ENCODE measurements around the gene VSIR.
A peak's percentile ranks its signal among the peaks of the same experiment; 100 is the strongest.

The VSIR gene

DNA sequence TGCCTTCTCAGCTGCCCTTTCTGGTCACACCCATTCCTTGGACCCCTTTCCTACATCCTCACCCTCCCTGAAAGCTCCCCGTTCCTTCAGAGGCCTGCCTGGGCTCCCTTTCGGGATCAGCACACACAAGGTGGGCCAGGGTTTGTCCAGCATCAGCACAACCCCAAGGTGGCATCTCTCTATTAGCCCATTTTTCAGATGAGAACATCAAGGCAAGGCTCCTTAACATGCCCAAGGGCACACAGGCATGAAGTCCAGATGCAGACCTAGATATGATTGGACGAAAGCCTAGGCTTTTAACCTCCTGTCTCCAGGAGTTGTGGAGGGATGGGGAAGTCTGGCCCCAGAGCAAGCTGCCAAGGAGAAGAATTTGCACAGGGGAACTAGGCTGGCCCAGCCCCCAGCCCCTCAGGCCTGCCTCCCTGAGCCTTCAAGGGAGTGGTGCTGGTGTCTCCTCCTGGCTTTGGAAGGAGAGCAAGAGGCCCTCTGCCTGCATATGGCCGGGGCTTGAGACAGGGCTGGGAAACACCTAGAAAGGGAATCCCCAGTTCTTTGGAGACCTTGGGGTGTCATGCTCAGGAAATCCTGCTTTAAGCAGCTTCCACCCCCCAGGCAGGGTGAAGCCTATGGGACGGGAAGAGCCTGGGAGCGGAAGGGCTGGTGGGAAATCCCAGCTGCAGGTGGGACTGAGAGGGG lies 9.0 kb upstream of the VSIR start:
- DNase-seq (ENCODE audit: low read depth), result no peak

DNA sequence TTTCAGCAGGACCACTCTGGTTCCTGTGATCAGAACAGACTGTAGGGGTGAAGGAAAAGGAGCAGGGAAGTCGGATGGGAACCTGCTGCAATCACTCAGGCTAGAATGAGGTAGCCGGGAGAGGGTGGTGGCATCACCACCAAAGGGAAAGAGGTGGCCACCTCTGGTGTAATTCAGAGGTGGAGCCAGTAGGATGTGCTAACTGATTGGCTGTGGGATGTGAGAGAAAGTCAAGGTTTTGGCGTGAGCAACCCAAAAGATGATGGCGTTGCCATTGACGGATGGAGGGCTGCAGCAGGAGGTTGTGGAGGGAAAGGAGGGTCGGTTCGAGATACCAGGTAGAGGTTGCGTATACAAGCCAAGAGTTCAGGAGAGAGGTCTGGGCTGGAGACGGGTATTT lies 7.4 kb upstream of the VSIR start:
- DNase-seq (ENCODE audit: low read depth), result no peak

DNA sequence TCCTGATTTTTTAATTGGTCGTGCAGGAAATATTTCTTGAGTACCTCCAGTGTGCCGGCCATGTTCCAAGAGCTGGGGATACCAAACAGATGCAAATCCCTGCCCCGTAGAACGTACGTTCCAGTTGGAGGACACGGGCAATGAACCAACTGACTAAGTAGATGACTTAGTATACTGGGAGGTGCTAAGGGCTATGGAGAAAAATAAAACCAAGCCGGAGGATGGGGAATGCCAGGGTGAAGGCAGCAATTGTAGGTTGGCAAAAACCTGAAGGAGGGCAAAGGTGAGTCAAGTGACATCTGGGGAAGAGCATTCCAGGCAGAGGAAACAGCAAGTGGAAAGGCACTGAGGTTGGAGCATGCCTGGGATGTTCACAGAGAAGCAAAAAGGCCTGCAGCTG lies 6.8 kb upstream of the VSIR start:
- DNase-seq (ENCODE audit: low read depth), result no peak

DNA sequence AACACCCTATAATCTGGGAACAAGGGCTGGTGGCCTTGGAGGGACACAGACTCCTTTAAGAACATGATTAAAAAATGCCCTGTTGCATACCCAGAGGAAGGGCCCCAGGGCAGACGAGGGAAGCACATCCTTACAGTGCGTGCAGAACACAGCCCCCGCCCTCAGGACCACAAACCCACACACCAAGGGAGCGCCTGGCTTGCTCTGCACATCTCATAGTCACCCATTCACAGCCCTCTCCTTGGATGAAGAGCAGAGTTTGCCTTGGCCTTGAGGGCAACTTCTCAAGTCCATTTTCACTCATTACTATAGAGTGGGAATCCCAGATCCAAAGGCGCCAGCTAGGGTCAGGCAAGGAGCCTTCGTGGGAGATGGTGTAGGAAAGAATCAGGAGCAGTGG lies 6.3 kb upstream of the VSIR start:
- DNase-seq (ENCODE audit: low read depth), result no peak

DNA sequence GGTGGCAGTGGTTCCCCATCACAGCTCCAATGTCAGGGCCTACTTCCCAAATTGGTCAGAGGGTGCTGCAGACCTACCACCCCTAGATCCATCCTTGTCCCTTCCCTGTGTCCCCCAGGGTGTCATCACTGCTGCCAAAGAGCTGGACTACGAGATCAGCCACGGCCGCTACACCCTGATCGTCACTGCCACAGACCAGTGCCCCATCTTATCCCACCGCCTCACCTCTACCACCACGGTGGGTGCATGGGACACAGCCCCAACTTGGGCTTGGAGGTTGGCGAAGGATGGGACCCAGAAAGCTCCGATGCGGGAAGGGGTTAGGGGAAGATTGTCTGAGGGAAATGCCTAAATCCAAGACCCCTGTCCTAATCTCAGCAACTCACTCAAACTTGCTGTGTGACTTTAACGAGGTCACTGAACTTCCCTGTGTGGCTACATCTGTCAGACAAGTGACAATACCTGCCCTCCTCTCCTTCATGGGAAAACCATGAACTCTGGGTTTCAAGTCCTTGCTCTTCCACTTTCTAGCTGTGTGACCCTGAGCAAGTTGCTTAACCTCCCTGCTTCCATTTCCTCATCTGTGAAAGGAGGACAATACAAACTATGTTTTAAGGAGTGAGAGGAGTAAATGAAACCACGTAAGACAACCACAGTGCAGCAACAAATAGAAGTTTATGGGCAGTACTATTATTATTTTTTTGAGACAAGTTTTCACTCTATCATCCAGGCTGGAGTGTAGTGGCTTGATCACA lies 4.9 kb upstream of the VSIR start:
- DNase-seq (ENCODE audit: low read depth), result no peak

DNA sequence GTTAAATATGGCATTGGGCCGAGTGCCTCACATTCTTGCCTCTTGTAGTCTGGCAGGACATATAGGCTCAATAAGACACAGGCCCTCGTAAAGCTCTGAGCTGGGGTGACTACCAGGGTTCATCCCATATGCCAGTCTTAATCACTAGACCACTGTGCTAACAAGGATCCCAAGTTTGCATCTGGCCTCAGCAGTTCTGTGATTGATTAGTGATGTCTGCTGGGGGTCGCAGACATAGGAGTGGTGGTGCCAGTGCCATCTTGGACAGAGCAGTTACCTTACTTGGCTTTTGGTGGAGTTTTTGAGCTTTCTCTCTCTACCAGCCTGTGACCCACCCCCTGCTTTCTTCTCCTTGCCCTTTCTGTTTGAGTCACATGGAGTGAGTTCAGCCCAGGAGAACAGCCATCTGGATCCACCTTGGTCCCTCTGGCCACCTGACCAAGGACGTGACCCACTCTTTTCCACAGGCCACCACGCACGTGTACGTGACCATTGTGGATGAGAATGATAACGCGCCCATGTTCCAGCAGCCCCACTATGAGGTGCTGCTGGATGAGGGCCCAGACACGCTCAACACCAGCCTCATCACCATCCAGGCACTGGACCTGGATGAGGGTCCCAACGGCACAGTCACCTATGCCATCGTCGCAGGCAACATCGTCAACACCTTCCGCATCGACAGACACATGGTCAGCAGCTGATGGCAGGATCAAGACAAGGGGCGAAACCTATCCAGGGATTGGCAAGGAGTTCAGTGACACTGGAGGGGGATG lies 4.1 kb upstream of the VSIR start:
- no peak for DNase-seq (ENCODE audit: low read depth)

DNA sequence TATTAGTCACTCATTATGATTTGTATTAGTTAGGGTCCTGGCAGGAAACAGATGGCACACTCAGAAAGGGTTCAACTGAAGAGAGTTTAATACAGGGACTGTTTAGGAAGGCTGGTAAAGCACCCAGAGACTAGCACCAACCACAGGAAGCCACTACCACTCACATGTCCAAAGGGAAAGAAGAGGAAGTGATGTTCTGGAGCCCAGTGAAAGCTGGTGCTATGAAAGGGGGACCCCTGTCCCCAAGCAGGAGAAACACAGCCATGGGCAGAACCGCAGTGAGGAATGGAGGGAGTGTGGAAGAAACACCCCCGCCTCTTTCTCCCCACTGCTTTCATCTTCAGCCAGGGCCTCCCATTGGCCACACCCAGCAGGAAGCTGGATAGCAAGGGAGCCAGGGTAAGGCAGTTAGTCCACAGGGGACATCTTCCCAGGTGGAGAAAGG lies 3.2 kb upstream of the VSIR start:
- DNase-seq (ENCODE audit: low read depth), result no peak

DNA sequence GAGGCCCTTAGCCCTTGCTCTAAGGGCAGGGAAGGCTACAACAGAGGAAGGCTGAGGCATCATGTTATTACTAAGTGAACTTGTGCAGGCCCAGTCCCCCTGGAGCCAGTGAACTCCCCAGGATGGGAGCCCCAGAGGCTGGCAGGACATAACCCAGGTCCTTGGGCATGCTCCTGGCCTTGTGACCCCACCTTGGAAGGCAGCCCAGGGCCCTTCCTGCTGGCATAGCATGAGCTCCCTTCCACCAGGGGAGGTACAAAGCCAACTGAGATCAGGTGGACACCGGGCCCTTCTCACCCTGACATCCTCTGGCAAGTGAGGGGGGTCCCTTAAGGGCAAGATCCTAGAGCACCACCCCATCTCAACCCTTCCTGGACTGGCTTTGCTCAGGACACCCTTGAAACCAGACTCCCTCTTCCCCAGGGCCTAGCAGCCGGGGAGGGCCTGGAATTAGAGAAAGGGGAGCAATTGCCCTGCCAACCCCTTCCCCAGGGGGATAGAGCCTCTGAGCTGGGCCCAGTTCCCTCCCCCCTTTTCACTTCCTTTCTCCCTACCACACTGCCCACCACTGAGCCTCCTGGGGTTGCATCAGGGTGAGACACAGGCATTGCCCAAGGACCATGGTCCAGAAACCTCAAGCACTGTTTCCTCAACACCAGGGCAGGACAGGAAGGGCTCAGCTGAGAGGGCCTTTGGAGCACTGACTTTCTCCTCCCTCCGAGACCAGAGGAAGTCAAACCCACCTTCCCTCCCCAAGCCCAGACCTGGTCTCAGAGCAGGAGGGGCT lies 1.8 kb upstream of the VSIR start:
- DNase-seq (ENCODE audit: low read depth), result no peak

DNA sequence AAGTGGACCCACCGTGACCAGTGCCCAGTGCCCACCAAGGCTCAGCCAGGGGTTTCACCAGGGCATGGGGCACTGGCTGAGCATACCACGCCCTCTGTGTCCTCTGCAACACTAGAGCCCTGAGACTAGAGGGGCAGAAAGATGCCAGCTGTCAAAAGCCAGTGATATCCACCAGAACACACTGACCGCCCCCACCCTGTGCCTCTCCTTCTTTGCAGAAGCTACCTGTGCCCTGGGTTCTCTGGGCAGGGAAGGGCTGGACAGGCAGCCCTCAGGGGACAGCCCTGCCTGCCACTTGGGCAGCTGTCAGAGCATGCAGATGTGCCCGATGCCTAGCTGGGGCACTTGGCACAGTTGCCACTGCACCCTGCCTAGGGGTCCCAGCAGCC lies 494 bp downstream of the VSIR start:
- no peak for DNase-seq (ENCODE audit: low read depth)

DNA sequence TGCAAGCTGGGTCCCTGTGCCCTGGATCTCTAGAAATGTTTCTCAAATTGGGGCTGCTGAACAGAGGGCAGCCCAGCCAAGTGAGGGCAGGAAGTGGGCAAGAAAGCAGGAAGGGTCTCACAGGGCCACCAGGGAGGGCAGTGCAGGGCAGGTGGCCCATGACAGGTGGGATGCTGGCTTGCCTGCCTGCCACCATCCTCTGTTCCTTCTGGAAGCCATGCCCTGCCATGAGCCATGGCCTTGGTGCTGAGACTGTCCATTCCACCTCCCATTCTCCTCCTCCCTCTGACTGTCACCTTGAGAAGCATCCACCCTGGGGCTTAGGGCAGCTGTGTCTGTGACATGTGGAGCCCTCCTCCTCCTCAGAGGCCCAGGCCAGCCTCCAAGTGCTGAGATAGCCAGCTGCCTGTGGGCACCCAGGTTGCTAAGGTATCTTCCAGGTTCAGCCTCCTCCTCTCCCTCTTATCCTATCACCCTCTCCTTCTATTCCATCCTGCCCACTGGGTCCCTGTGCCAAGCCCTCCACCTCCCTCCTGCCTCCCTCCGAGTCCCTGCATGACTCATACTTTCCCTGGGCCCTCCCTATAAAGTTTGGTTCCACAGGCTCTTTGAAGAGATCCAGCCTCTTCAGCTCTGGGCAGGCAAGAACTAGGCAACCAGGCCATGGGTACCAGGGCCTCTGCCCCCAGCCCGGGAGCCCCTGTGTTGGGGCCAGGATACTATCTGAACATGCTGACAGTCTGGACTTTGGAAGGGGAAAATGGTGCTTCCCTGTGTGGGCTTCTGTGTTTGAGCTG lies 1.3 kb downstream of the VSIR start:
- peak; percentile 36 for DNase-seq (ENCODE audit: low read depth)

DNA sequence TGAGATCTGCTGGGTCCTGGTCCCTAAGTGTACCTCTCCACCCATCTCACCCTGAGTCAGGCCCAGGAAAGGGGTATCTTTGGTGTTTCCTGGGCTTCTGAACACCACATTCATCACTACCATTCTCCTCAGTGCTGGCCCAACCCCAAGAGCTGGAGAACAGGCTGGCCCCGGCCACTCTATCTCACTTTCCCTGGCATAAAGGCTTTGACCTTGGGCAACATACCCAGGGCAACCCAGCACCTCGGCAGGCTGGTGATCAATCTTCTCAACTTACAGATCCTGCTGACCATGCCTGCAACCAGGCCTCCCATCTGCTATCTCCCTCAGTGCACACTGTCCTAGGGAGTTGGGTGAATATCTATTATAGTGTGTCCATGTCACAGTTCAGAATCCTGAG lies 2.1 kb downstream of the VSIR start:
- DNase-seq (ENCODE audit: low read depth), result no peak

DNA sequence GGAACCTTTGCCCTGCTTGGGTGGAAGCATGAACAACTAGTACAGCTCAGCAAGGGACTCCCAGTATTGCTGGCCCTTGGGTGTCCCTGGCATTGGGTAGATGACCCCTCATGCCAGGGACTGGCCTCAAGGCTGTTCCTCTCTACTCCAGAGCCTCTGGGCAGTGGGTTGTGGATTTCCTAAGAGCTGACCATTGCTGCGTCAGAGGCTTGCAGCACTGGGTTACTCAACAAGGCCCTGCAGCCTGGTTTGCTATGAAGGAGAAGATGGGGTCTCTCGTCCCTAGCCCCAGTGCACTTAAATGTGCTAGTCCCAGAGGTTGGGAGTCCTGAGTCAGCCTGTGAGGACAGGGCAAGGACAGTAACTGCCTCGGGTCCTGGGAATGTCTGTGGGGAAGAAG lies 2.5 kb downstream of the VSIR start:
- no peak for DNase-seq (ENCODE audit: low read depth)

DNA sequence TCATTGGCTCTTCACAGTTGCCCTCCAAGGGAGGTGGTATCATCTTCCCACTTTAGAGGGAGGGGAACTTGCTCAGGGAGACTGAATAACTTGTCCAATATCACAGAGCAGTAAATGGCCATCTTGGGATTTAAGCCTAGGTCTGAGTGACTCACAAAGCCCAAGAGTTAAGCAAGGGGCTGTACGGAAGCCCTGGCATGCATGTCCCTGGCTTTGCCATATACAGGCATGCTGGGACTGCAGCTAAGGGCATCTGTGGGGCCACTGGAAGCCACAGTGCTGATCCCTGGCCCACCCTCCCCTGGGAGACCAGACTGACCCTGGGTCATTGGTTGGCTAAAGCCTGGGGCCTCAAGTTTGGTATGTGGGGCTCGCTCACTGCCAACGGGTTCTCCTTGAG lies 3.1 kb downstream of the VSIR start:
- DNase-seq (ENCODE audit: low read depth), result no peak

DNA sequence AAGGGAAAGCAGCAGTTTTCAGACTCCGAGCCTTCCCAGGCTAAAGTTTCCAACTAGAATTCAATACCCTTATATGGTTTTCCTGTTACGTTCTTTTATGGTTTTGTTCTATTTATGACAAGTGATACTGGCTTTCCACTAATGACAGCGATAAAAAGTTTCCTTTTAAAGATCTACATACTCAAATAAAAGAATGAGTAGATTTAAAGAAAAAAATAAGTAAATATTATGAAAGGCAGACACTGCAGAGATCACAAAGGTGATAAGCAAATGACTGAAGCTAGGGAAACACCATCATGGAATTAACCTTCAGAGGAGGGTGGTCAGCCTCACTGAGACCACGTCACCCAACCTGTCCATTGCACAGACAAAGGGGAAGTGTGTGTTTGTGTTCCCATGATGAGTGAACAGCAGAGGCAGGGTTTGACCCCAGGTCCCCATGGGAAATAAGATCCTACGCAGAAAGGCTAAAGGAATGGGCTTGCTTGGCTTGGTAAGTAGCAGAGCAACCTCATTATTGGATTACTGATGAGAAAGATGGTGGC lies 4.0 kb downstream of the VSIR start:
- DNase-seq (ENCODE audit: low read depth), result no peak

DNA sequence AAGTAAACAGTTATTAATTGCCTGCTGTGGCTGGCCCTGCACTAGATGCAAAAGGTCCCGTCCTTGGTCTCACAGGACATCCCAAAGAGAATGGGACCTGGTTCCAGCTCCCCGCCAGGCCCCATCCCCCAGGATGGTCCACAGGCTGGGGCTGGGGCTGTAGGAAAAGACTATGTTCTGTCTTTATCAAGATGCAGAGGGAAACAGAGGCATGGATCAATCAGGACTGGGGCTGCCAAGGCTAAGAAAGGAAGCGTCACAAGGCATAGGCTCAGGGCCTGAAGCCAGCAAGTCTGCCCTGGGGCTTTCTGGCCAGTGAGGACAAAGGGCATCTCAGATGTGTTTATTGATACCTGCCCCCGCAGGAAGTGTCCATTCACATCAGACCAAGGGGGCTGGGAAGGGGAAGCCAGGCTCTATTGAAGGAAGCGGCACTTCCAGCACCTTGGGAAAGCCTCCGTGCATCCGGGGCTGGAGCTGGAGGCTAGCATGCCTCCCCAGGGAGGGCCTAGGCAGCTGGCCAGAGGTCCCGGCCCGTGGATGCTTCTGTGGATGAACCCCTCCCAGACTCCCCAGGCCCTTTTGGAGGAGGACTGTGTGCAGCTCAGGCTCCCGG lies 5.8 kb downstream of the VSIR start:
- DNase-seq (ENCODE audit: low read depth), result no peak

DNA sequence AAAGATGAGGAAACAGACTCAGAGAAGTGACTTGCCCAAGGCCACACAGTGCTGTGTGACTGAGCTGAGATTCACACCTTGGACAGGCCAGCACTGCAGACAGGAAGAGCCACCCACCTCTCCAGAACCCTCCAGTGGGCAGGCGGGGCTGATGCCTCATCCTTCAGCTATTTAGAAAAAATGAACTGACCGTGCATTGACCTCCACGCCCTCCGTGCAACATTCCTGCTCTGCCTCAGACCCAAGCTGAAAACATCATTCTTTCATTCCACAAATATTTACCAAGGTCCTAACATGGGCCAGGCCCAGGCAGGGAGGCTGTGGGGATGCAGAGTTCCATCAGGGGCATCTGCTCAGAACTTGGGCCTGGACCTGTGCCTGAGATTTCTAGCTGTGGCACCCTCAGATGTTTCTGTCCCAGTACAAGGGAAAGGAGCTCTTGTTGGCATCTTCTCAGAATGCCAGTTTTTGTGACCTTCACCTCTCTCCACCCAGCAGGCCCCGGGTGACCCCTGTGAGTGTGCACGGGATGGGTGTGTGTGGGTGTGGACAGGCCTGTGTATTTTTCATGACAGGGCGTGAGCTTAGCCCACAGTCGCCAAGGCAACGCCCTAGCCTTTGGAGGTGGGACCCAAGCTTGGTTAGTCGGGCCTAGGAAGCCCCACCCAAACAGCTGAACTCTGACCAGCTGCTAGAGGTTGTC lies 6.5 kb downstream of the VSIR start:
- no peak for DNase-seq (ENCODE audit: low read depth)

DNA sequence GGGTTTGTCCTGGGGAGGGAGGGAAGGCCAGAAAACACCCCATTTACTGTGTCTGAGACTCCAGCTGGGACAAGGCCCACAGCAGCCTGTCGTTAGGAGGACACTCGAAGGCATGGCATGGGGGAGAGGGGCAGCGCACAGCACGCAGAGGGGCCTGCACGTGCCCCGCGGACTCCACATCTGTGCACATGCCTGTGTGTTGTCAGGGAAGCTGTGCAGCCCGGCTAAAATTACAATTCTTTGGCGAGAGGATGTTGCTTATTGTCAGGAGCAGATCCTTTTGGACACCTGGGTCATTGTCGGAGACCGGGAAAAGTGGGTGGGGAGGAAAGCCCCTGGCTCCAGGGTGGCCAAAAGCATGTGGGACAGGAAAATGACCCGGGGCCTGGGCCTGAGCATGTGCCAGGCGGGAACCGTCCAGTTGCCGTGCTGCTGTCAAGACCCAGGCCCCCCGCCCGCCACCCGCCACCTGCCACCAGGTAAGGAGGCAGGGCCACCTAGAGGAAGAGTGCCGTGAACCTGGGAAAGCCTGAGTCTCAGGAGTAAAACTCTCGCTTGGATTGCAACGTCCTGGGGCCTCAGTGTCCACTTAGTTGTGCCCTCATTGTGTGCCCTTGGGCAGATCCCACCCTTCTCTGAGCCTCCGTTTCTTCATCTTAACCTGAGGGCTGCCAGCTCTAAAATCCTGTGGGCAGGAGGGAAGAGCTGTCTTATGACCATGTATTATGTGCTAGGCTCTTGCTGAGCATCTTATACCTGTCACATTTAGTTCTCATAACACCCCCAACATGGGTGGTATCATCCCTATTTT lies 7.2 kb downstream of the VSIR start:
- DNase-seq (ENCODE audit: low read depth), result no peak

DNA sequence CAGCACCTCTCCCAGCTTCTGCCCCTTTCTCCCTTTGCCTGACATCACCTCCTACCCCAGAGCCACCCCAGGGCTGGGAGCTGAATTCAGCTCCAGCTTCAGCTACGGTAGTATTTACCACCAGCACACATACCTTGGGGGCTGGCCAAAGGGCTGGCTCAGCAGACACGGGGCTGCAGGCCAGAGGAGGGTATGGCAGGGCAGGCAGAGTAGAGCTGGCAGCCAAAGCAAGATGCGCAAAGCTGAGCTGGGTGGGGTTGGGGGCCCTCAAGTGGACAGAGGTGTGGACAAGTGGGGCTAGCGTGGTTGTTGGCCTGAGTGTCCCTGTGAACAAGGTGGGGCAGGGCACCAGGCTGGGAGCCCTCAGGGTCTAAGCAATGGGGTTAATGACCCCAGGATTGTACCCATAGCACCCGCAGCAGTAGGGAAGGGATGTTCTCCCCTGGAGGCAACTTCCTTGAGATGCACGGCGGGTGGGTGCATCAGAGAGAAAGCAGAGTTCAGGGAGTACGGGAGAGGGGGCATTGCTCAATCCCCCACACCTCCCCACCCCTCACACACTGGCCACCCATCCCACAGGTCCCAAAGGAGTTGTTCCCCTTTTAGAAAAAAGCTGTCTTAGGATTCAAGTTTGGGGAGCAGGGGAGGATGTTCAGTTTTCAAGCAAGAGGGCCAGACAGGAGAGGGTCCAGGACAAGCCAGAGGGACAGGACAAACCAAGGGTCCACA lies 8.0 kb downstream of the VSIR start:
- DNase-seq (ENCODE audit: low read depth), result no peak

Measured in T follicular helper cell (primary cell).